HEK293T (cell line): ENCODE measurements around the gene SUN5.

Source experiments
- CTCF ChIA-PET: fragments of 350-600 bp; formaldehyde crosslinking; extraction: SDS; loops from one replicate; lab custom pipeline; 2021; ENCODE audit warnings: antibody characterized with exemption, inconsistent platforms; lab: Yijun Ruan, JAX
- POLR2A ChIA-PET: fragments of 350-600 bp; formaldehyde crosslinking; extraction: SDS; loops from one replicate; lab custom pipeline; 2020; ENCODE audit warnings: antibody characterized with exemption, inconsistent platforms; lab: Yijun Ruan, JAX
- DNase-seq: peaks from one replicate; pipeline ENCODE4 v3.0.0; 2012; ENCODE audit warnings: mixed read lengths; ENCODE audit errors: extremely low spot score
- ARNT ChIP-seq: fragments of 450-650 bp; IDR thresholded peaks from 2 replicates; pipeline ENCODE4 v1.6.1; 2017; ENCODE audit warnings: mild to moderate bottlenecking
- BHLHE40 ChIP-seq: fragments of 450-650 bp; IDR thresholded peaks from 2 replicates; pipeline ENCODE4 v1.6.1; 2016; ENCODE audit warnings: mild to moderate bottlenecking, moderate library complexity, borderline replicate concordance
- CTBP1 ChIP-seq: fragments of 450-650 bp; IDR thresholded peaks from 2 replicates; pipeline ENCODE4 v1.6.1; 2016; ENCODE audit warnings: borderline replicate concordance
- ELF4 ChIP-seq: fragments of 450-650 bp; IDR thresholded peaks from 2 replicates; pipeline ENCODE4 v1.6.1; 2017; ENCODE audit warnings: antibody characterized with exemption
- FOXA1 ChIP-seq: fragments of 450-650 bp; IDR thresholded peaks from 2 replicates; pipeline ENCODE4 v1.6.1; 2016; ENCODE audit warnings: mild to moderate bottlenecking
- FOXK2 ChIP-seq: fragments of 450-650 bp; IDR thresholded peaks from 2 replicates; pipeline ENCODE4 v1.6.1; 2016; ENCODE audit warnings: mild to moderate bottlenecking
- FOXM1 ChIP-seq: fragments of 450-650 bp; IDR thresholded peaks from 2 replicates; pipeline ENCODE4 v1.6.1; 2017; ENCODE audit warnings: mild to moderate bottlenecking, borderline replicate concordance
- HDGF ChIP-seq: fragments of 450-650 bp; IDR thresholded peaks from 2 replicates; pipeline ENCODE4 v1.6.1; 2017; ENCODE audit warnings: antibody characterized with exemption, borderline replicate concordance
- L3MBTL2 ChIP-seq: fragments of 450-650 bp; conservative IDR thresholded peaks from 2 replicates; pipeline ENCODE4 v1.6.1; 2016; ENCODE audit warnings: mild to moderate bottlenecking
- LEF1 ChIP-seq: fragments of 450-650 bp; IDR thresholded peaks from 2 replicates; pipeline ENCODE4 v1.6.1; 2017; ENCODE audit warnings: mild to moderate bottlenecking, borderline replicate concordance
- NFRKB ChIP-seq: fragments of 450-650 bp; IDR thresholded peaks from 2 replicates; pipeline ENCODE4 v1.6.1; 2016; ENCODE audit warnings: mild to moderate bottlenecking, moderate library complexity
- PKNOX1 ChIP-seq: fragments of 450-650 bp; IDR thresholded peaks from 2 replicates; pipeline ENCODE4 v1.6.1; 2016
- SP1 ChIP-seq: fragments of 450-650 bp; IDR thresholded peaks from 2 replicates; pipeline ENCODE4 v1.6.1; 2017
- SUZ12 ChIP-seq: fragments of 450-650 bp; IDR thresholded peaks from 2 replicates; pipeline ENCODE4 v1.6.1; 2016; ENCODE audit warnings: mild to moderate bottlenecking
- TARDBP ChIP-seq: fragments of 450-650 bp; IDR thresholded peaks from 2 replicates; pipeline ENCODE4 v1.6.1; 2016
- ZNF384 ChIP-seq: fragments of 450-650 bp; IDR thresholded peaks from 2 replicates; pipeline ENCODE4 v1.6.1; 2016

SUN5 gene

GRCh38 chr20:33025318-33025876 is 21.2 kb upstream of the SUN5 start:
- DNase-seq = no peak
- CTCF ChIA-PET = no interaction called here
- TF ChIP-seq FOXA1 (no peak), FOXM1 (no peak), BHLHE40 (no peak), PKNOX1 (no peak), FOXK2 (no peak), TARDBP (no peak), CTBP1 (no peak), ZNF384 (no peak), NFRKB (no peak), SP1 (no peak), HDGF (no peak), L3MBTL2 (no peak)
- POLR2A ChIA-PET = no interaction called here

- TF ChIP-seq LEF1 (no peak), TARDBP (no peak), NFRKB (no peak), SUZ12 (no peak), HDGF (no peak), ZNF384 (no peak), L3MBTL2 (no peak), BHLHE40 (no peak), ELF4 (no peak), PKNOX1 (no peak), FOXA1 (no peak), FOXK2 (no peak), SP1 (no peak), FOXM1 (no peak), CTBP1 (no peak), ARNT (no peak)
- ChIA-PET CTCF (no interaction called here), POLR2A (no interaction called here)
- no peak for DNase-seq
Measured at GRCh38 chr20:33024609-33025317, 20.5 kb upstream of the SUN5 start.

- DNase-seq = no peak
- ChIA-PET CTCF (no interaction called here), POLR2A (no interaction called here)
- TF ChIP-seq L3MBTL2 (no peak), PKNOX1 (no peak), FOXM1 (no peak), ARNT (no peak), FOXK2 (no peak)
Measured at GRCh38 chr20:33024243-33024560, 20.0 kb upstream of the SUN5 start.

GRCh38 chr20:33023439-33024242 is 19.4 kb upstream of the SUN5 start:
- no peak for DNase-seq
- ChIA-PET POLR2A (no interaction called here), CTCF (no interaction called here)
- no peak for TF ChIP-seq SP1

GRCh38 chr20:33022694-33023438 is 18.6 kb upstream of the SUN5 start:
- DNase-seq = no peak
- CTCF ChIA-PET = no interaction called here
- POLR2A ChIA-PET = no interaction called here
- TF ChIP-seq PKNOX1 = no peak
- TF ChIP-seq BHLHE40 = no peak
- no peak for TF ChIP-seq FOXA1
- no peak for TF ChIP-seq NFRKB
- no peak for TF ChIP-seq CTBP1
- no peak for TF ChIP-seq FOXM1
- no peak for TF ChIP-seq FOXK2
- TF ChIP-seq HDGF = no peak
- TF ChIP-seq TARDBP = no peak
- no peak for TF ChIP-seq SUZ12
- no peak for TF ChIP-seq ZNF384
- TF ChIP-seq L3MBTL2 = no peak
- TF ChIP-seq SP1 = no peak
- TF ChIP-seq ARNT = no peak
- TF ChIP-seq LEF1 = no peak
- TF ChIP-seq ELF4 = no peak
